PFSK-1 (cell line): ENCODE results near the gene ECD.

ENCODE experiments used
- FOXP2 ChIP-seq: optimal IDR thresholded peaks from 2 replicates; pipeline ENCODE3; 2011; ENCODE audit warnings: borderline replicate concordance, control low read depth, inconsistent platforms; ENCODE audit not compliant: insufficient read depth; ENCODE audit errors: extremely low read length, extremely low read depth
- POLR2AphosphoS5 ChIP-seq: IDR thresholded peaks from 2 replicates; pipeline ENCODE4 v1.6.1; 2012; ENCODE audit warnings: low read depth, mild to moderate bottlenecking, control low read depth, low read length, moderate library complexity
- REST ChIP-seq, 2 experiments: IDR thresholded peaks; 2 replicates each; pipeline versions ENCODE4 v1.6.1 to v1.8.0; 2011 to 2012; ENCODE audit warnings: low read depth in 2 of 2, low read length in 2 of 2, control low read depth in 1 of 2, inconsistent platforms in 1 of 2, mild to moderate bottlenecking in 1 of 2, moderate library complexity in 1 of 2; ENCODE audit not compliant: insufficient read depth in 1 of 2
- SIN3A ChIP-seq: IDR thresholded peaks from 2 replicates; pipeline ENCODE4 v1.6.1; 2012; ENCODE audit warnings: mild to moderate bottlenecking, low read length, moderate library complexity, borderline replicate concordance; ENCODE audit not compliant: insufficient read depth
- TAF1 ChIP-seq: IDR thresholded peaks from 2 replicates; pipeline ENCODE4 v1.6.1; 2012; ENCODE audit warnings: low read length, control low read depth, borderline replicate concordance; ENCODE audit not compliant: insufficient read depth

ECD gene

GRCh38 chr10:73183667-73184281 is 16.0 kb upstream of the ECD start:
- no peak for TF ChIP-seq FOXP2
- no peak for TF ChIP-seq REST (IDR thresholded peaks at IDR 0.05; ENCODE audit: insufficient read depth in 1 of 2, low read depth in 2 of 2, low read length in 2 of 2)
- TF ChIP-seq TAF1, result no peak
- no peak for TF ChIP-seq SIN3A
- no peak for TF ChIP-seq POLR2AphosphoS5

GRCh38 chr10:73182568-73182967 is 14.8 kb upstream of the ECD start:
- TF ChIP-seq POLR2AphosphoS5 (no peak), TAF1 (no peak), FOXP2 (no peak), REST (IDR thresholded peaks at IDR 0.05; ENCODE audit: insufficient read depth in 1 of 2, low read depth in 2 of 2, low read length in 2 of 2) (no peak), SIN3A (no peak)

- no peak for TF ChIP-seq REST (IDR thresholded peaks at IDR 0.05; ENCODE audit: insufficient read depth in 1 of 2, low read depth in 2 of 2, low read length in 2 of 2)
Observed at GRCh38 chr10:73174148-73174925, 6.5 kb upstream of the ECD start.

GRCh38 chr10:73172867-73173266 is 5.1 kb upstream of the ECD start:
- TF ChIP-seq POLR2AphosphoS5, result no peak
- TF ChIP-seq FOXP2, result no peak
- no peak for TF ChIP-seq TAF1

- no peak for TF ChIP-seq SIN3A
- TF ChIP-seq REST (IDR thresholded peaks at IDR 0.05; ENCODE audit: insufficient read depth in 1 of 2, low read depth in 2 of 2, low read length in 2 of 2), result no peak
Observed at GRCh38 chr10:73169320-73169719, 1.5 kb upstream of the ECD start.
